SIG-M5 treated with dmso at 0.1 percent for 504 hours (cell line): Measurements from ENCODE around the gene SMAP2.
A peak's percentile ranks its signal among the peaks of the same experiment; 100 is the strongest.

Experiments
- DNase-seq: peaks from one replicate; lab custom pipeline; 2025; ENCODE audit not compliant: unreplicated experiment; lab: John Stamatoyannopoulos, UW

Gene SMAP2

DNA sequence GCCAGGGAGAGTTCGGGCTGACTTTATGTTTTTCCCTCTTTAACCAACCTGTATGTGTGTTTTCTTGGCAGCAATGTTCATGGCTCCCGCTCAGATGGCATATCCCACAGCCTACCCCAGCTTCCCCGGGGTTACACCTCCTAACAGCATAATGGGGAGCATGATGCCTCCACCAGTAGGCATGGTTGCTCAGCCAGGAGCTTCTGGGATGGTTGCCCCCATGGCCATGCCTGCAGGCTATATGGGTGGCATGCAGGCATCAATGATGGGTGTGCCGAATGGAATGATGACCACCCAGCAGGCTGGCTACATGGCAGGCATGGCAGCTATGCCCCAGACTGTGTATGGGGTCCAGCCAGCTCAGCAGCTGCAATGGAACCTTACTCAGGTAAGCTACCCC lies 43.2 kb downstream of the SMAP2 start:
- DNase-seq: no peak

DNA sequence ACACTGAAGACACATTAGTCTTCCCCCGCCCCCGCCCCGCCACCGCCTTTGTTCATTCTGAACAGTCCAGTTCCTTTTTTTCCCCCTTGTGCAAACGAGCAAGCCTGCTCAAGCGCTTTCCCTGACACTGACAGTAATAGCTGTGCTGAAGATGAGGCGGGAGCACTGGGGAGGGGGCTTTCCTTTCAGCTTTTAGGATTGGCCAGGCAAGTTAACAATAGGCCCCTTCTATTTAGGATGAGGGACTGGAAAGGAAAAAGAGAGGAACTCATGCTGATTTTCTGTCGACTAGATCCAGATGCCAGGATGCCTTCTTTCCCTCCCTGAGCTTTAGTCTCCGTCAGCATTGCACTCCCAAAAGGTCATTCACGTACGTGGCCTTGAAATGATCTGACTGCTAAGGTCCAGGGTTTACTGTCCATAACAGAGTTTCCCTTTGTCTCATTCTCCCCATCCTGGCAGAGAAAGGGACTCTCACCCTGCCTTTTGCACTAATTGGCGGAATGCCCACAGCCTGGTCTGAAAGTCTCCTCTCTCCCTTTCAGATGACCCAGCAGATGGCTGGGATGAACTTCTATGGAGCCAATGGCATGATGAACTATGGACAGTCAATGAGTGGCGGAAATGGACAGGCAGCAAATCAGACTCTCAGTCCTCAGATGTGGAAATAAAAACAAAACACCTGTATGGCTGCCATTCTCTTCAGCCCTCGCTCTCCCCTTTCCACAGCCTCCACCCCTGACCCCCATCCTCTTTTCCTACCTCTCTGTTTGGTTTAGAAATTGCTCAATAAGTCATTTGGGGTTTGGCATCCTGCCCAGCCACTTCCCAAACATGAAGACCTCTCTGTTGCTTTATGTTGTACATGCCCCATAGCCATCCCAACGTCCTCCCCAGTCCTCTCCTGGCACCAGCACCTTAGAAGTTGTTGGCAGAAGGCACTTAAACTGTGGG lies 48.2 kb downstream of the SMAP2 start:
- DNase-seq: peak; percentile 41

DNA sequence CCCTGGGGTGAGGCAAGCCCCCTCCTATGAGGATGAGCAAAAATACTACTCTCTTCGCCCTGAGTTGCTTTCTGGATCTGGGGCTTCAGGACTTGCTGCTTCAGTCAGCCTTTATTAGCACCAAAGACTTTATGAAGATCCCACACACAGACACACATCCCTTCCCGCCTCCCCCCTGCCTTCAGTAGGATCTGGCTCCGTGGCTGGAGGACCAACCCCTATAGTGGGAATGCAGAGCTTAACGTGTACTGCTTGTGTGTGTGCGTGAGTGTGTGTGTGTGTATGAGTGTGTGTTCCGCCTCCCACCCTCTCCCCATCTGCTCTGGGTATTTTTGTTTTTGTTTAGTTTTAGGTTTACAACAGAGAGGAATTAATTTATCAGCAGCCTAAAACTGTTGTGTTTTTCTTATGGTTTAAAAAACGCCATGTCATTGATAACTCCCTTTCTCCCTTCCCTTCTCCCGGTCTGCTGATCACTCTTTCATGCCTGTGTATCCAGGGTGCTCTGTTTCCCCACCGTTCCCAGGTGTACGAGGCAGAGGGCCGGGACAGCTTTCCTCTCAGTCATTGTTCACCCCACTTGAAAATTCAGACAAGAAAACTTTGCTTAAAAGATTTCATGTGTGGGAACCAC lies 49.2 kb downstream of the SMAP2 start:
- no peak for DNase-seq

DNA sequence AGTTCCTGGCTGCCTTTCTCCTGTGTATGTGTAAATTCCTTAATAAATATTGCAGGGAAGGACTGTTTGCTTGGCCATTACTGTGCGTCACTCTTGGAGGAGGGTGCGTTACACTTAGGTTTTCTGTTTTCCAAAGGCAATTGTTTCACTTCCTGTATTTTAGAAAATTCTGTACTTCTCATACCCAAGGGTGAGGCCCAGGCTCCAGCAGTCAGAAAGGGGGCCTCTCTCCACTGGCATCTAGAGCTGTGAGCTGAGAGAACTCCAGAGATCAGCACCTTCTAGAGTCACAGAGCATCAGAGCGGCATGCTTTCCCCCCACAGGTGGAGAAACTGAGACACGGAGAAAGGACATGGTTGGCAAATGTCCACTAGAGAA lies 49.7 kb downstream of the SMAP2 start:
- DNase-seq: peak; percentile 86

DNA sequence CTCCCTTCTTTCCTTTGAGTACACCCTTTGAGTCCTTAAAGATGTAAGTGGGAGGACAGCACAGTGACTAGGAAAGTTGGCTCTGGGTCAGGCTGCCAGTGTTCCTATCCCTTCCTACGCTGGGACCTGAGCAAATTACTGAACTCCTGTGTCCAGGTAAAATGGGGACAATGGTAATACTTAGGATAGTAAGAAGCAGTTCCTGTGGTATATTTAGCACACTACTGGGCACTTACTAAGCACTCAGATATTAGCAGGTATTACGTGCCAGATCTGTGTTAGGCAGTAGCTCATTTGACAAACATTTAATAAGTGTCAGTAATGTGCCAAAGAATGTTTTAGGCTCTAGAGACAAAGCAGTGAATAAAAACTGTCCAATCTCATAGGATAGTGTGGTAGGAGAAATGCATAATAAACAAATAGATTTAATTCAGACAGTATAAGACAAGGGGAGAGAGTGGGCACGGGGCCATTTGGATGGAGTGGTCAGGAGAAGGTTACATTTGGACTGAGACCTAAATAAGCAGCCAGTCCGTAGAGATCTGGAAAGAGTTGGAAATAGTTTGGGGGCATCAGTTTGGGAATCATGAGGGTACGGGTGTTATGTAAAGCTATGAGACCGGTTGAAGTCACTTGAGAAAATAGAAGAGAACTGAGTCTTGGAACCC lies 50.6 kb downstream of the SMAP2 start:
- DNase-seq: no peak

DNA sequence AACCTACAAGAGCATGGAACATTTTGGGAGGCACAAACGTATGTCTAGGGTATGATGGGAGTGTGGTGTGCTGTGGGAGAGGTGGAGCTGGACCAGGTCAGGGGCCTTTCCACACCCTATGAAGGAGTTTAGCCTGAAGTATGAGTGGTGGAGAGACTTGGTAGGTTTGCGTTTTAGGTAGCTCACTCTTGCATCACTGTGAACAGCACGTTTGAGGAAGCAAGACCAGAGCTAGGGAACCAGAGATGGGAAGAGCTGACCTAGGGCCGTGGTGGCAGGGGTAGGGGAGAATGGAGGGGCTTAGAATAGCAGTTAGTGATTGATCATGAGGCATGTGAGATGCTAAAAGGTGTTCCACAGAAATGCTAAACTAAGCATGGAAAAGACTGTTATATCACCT lies 51.7 kb downstream of the SMAP2 start:
- DNase-seq: peak; percentile 11

DNA sequence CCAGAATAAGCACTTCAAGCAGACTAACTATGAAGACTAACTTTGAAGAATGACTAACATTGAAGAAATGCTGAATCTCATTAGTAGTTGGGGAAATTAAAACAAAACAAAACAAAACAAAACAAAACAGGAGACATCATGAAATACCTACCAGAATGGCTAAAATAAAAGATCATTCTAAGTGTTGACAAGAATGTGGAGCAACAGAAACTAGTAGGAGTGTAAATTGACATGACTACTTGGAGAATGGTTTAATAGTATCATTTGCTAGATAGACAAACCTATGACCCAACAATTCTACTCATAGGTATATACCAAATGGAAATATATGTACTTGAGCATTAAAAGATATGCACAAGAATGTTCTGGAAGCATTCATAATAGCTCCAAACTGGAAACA lies 57.9 kb downstream of the SMAP2 start:
- DNase-seq: no peak

DNA sequence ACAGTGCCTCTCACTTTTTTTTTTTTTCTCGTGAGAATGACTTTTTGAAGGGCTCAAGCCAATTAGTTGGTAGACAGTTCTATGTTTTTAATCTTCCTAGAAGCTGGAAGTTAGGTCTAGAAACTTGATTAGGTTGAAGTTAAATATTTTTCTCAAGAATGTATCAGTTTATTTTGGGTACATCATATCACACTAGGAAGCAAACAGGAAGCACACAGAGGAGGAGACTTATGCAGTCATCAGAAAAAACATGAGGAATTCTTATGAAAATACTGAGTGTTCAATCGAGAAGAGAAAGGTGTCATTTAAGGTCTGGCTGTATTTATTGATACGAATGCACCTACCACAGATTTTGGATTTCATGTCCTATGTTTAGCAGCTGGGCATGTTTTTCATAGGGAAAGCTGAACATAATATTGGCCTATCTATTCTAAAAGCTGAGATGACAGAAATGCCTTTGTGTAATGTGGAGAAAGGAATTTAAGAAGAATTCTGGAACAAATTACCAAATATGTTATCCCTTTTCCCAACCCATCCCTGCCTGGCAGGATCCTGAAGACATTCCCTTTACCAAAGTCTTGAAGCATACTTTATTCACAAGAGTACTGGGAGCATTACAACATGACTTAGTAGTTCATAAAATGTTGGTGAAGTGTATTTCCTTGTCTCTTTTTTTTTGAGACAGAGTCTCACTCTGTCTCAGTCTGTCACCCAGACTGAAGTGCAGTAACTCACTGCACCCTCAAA lies 59.3 kb downstream of the SMAP2 start:
- DNase-seq: no peak

DNA sequence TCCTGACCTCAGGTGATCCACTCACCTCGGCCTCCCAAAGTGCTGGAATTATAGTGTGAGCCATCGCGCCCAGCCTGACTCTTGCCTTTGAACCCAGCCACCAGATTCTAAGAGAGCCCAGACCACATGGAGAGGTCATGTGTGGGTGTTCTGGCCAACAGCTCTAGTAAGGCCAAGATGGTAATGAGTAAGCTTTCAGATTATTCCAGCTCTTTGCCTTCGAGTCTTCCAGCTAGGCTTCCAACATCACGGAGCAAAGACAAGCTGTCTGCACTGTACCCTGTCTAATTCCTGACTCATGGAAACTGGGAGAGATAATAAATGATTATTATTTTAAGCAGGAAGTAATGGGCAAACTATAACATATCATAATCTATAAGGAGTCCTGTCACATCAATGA lies 61.9 kb downstream of the SMAP2 start:
- DNase-seq: no peak

DNA sequence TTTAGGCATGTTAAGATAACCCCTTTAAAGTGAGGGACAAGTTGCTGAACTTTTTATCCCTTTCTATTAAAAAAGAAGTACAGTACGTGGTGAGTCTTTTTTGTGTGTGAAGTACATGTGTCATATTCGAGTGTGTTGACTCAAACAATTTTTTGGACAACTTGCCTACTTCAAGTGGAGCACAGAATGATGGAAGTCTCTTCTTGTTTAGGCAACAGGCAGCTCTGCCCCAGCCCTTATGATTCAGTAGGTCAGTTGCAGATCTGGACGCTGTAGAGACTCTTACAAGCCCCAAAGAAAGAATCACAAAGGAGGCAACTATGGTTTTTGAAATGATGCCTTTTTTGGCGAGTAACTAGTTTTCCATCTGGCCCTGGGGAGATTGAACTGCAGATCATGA lies 62.3 kb downstream of the SMAP2 start:
- no peak for DNase-seq

DNA sequence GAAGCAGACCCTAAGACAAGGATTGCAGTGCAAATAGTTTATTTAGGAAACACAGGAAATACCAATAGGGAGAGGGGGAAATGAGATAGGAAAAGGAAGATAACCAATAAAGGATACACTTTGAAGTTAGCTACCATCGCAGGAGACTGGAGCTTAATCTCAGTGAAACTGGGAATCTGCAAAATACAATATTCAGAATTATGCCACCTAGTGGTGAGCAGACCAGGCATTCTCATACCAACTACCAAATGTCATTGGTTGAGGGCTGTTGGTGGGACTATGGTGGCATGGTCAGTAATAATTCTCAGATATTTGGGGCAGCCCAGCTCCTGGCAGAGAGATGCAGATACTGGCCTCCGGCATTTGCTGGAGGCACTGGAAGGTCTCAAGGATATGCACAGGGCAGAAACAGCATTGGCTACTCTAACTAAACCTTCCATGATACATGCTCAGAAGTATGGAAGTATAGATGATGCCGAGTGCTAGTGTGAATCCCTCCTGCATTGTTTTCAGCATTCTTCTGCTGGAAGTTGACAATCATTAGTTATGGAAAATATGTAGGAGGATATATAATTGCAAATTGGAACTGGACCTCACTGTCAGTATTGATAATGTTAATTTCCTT lies 65.0 kb downstream of the SMAP2 start:
- DNase-seq: no peak

DNA sequence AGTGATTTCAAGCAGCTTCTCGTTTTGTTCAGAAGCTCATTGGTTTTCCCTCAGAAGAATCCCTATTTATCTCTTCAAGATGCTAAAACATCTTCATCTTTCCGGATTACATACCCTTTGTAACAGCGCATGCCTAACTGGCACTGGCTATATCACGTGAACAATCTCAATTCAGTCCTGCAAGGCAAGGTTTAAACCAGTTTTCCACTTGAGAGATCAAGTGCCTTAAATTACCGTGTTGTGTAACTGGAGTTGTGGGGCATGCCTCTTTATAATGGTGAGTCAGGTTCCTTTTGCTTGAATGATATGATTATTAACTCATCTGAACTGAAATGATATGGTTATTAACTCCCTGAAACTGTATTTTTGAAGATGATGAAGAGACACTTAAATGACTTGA lies 65.7 kb downstream of the SMAP2 start:
- no peak for DNase-seq

DNA sequence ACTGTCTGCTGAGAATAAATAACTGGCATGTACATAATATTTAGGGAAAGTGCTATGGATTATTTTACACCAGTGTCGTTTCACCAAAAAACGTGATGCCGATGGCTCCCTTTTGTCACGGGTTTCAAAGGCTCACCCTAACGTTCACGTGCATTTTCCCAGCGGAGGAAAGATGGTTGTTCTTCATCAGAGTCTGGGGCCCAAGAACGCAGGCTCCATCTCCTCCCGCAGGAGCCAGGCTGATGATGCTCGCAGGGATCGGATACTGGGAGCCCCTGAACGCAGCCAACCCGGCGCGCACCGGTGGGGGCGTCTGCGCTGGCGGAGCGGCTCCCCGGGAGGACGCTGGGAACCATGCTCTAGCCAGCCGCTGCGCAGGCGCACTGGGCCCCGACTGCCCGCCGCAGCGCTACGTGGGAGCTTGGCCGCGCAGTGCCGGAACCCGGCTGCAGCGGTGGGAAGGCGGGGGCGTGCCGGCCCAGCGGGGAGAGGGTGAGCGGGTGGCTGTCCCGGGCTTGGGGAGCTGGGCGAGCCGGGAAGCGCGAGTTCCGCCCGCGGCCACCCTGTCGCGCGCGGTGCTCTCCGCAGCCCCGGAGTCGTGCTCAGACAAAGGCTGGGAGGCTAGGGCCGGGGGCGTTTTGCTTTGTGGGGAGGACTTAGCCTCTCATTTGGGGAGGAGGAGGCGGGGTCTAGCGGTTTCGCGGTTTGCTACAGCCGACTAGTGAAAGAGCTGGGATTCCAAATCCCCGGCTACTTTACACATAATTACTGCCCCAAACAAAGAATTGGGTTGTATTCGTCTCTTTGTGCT lies 76.4 kb downstream of the SMAP2 start, which contains the start of gene ZFP69B:
Gene ZFP69B, plus strand, starts transcription at position 793 of the 811 bp plus-strand sequence. CDS start 486 bp downstream, outside the sequence.
- DNase-seq: peak; percentile 68

DNA sequence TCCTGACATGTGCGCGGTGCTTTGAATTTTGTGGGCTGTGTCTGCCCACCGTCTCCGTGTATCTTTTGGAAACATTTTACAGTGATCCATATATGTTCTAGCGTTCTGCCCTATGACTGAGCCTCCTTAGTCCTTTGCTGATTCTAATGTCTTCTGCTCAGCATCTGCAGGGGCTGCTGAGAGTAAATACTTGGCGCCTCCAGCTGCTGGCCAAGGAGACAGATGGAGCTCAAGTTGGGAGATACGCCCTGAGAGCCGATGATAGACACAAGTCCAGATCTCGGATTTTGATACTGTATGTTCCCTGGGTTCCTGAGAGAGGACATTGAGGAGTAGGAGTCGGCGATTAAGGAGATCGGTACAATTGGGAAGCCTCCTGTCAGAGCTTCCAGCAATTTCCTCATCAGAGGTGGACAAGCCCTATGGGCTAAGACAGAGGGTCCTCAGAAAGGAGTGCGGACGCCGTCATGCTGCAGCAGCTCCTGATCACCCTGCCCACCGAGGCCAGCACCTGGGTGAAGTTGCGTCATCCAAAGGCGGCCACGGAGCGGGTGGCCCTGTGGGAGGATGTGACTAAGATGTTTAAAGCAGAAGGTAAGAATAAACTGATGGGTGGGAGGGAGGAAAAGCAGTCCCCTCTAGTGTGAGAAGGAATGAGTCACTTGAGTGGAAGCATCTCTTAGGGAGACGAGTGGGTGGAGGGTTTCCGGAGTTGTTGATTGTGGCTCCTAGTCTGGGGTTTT lies 77.1 kb downstream of the SMAP2 start:
- DNase-seq: peak; percentile 11

DNA sequence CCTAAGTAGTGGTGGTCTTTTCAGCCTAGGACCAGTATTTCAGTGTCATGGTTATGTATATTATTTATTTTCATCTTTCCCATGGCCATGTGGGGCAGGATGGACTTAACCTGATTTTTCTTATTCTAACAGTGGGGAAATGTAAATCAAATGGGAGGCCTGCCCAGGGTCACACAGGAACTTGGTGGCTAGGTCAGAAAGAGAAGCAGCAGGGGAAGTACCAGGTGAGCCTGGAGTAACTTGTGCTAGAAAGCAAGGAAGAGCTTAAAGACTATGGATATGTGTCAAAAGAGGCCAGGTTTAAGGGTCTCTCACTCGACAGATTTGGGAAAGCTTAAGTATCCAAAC lies 77.7 kb downstream of the SMAP2 start:
- no peak for DNase-seq

DNA sequence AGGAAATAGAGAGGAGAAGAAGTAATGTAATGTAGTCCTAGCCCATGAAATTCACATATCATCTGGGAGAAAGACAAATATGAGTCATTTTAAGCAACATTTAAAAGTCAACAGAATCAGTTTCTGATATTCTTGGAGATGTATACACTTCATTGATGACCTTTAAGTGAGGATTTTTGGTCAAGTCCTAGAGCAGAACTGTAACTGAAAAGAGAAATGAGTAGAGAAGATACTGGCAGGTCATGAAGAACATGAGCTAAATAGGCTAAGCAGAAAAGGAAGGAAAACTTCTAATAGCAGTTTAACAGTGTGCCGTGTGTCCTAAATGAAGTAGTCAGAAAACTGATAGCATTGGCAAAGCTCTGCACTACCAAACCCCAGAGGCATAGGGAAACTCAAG lies 81.3 kb downstream of the SMAP2 start:
- no peak for DNase-seq

DNA sequence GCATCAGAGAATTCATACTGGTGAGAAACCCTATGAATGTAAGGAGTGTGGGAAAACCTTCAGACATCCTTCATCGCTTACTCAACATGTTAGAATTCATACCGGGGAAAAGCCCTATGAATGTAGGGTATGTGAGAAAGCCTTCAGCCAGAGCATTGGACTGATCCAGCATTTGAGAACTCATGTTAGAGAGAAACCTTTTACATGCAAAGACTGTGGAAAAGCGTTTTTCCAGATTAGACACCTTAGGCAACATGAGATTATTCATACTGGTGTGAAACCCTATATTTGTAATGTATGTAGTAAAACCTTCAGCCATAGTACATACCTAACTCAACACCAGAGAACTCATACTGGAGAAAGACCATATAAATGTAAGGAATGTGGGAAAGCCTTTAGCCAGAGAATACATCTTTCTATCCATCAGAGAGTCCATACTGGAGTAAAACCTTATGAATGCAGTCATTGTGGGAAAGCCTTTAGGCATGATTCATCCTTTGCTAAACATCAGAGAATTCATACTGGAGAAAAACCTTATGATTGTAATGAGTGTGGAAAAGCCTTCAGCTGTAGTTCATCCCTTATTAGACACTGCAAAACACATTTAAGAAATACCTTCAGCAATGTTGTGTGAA lies 89.5 kb downstream of the SMAP2 start:
- no peak for DNase-seq

DNA sequence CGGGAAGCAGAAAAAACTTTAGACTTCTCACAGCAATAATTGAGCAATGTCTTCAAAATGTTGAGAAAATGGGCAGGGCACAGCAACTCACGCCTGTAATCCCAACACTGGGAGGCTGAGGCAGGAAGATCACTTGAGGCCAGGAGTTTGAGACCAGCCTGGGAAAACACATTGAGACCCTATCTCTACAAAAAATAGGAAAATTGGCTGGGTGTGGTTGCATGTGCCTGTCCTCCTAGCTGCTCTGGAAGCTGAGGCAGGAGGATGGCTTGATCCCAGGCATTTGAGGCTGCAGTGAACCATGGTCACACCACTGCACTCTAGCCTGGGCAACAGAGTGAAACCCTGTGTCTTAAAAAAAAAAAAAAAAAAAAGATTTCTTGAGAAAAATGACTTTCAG lies 95.8 kb downstream of the SMAP2 start:
- no peak for DNase-seq
